Nephron progenitor cell (in vitro differentiated cells): ENCODE results near the gene TTLL13.
"Not testable (repeated sequence)": the region's sequence is repeated elsewhere in the genome, so short reads cannot be mapped to it uniquely, and the experiment has no call there.

Experiments used
- DNase-seq: peaks from one replicate; pipeline ENCODE4 v3.0.0; 2021
- H3K27ac Mint-ChIP-seq: 2 replicates; pipeline ENCODE4 v1.8.0; 2021; ENCODE audit warnings: mild to moderate bottlenecking, moderate library complexity, mixed read lengths
- H3K27me3 Mint-ChIP-seq: 2 replicates; pipeline ENCODE4 v1.8.0; 2021; ENCODE audit warnings: mild to moderate bottlenecking, low read depth, mixed read lengths; ENCODE audit not compliant: poor library complexity
- H3K36me3 Mint-ChIP-seq: 2 replicates; pipeline ENCODE4 v1.8.0; 2021; ENCODE audit warnings: low read depth, mixed read lengths
- H3K4me1 Mint-ChIP-seq: 2 replicates; pipeline ENCODE4 v1.8.0; 2021; ENCODE audit warnings: mixed read lengths
- H3K4me3 Mint-ChIP-seq: 2 replicates; pipeline ENCODE4 v1.8.0; 2021; ENCODE audit warnings: mild to moderate bottlenecking, moderate library complexity, mixed read lengths
- H3K9me3 Mint-ChIP-seq: 2 replicates; pipeline ENCODE4 v1.8.0; 2021; ENCODE audit warnings: mild to moderate bottlenecking, moderate library complexity, mixed read lengths
- CTCF ChIP-seq: fragments of 200-600 bp; sonication (generic); IDR thresholded peaks from 2 replicates; pipeline ENCODE4 v1.5.0; 2021; ENCODE audit warnings: antibody characterized with exemption

TTLL13 gene

GRCh38 chr15:90291679-90292356, 42.5 kb downstream of the TTLL13 start:
- Mint-ChIP-seq H3K27me3 (peaks cover 12% of the 10 kb centered on the region), H3K9me3 (no peaks in the 10 kb centered on the region), H3K36me3 (no peaks in the 10 kb centered on the region), H3K4me3 (no peak overlapping the region), H3K4me1 (peaks cover 13% of the 10 kb centered on the region), H3K27ac (no peak overlapping the region)
- no peak for DNase-seq
- no peak for TF ChIP-seq CTCF

- peaks cover 12% of the 10 kb centered on the region for H3K27me3 Mint-ChIP-seq
- DNase-seq: peak; percentile 80
- peak; percentile 78 for TF ChIP-seq CTCF
- not testable (repeated sequence) for H3K36me3 Mint-ChIP-seq, H3K4me3 Mint-ChIP-seq, H3K4me1 Mint-ChIP-seq, H3K27ac Mint-ChIP-seq, H3K9me3 Mint-ChIP-seq
Observed at GRCh38 chr15:90293040-90293810, 43.9 kb downstream of the TTLL13 start.

GRCh38 chr15:90294159-90294558, 44.8 kb downstream of the TTLL13 start:
- Mint-ChIP-seq H3K27ac (no peak overlapping the region), H3K36me3 (no peaks in the 10 kb centered on the region), H3K4me3 (no peak overlapping the region), H3K27me3 (peaks cover 12% of the 10 kb centered on the region), H3K4me1 (peaks cover 9% of the 10 kb centered on the region), H3K9me3 (peaks cover 4% of the 10 kb centered on the region)
- DNase-seq: no peak
- TF ChIP-seq CTCF: no peak

- H3K4me1 Mint-ChIP-seq: peaks cover 9% of the 10 kb centered on the region
- H3K36me3 Mint-ChIP-seq: no peaks in the 10 kb centered on the region
- DNase-seq: no peak
- H3K27me3 Mint-ChIP-seq: peaks cover 12% of the 10 kb centered on the region
- peak; percentile 7 for TF ChIP-seq CTCF
- H3K9me3 Mint-ChIP-seq: peaks cover 4% of the 10 kb centered on the region
- H3K27ac Mint-ChIP-seq: no peak overlapping the region
- no peak overlapping the region for H3K4me3 Mint-ChIP-seq
Observed at GRCh38 chr15:90294601-90295269, 45.4 kb downstream of the TTLL13 start.

GRCh38 chr15:90295270-90295648, 45.9 kb downstream of the TTLL13 start:
- peaks cover 4% of the 10 kb centered on the region for H3K9me3 Mint-ChIP-seq
- TF ChIP-seq CTCF: no peak
- H3K27me3 Mint-ChIP-seq: peaks cover 12% of the 10 kb centered on the region
- no peak for DNase-seq
- peaks cover 9% of the 10 kb centered on the region for H3K4me1 Mint-ChIP-seq
- no peaks in the 10 kb centered on the region for H3K36me3 Mint-ChIP-seq
- H3K4me3 Mint-ChIP-seq: no peak overlapping the region
- no peak overlapping the region for H3K27ac Mint-ChIP-seq

- not testable (repeated sequence) for H3K36me3 Mint-ChIP-seq, H3K9me3 Mint-ChIP-seq, DNase-seq, H3K4me3 Mint-ChIP-seq, H3K27ac Mint-ChIP-seq
- Mint-ChIP-seq H3K27me3 (peaks cover 12% of the 10 kb centered on the region), H3K4me1 (peaks cover 12% of the 10 kb centered on the region)
Observed at GRCh38 chr15:90296316-90296884, 47.0 kb downstream of the TTLL13 start.
